ENCODE data around the gene HPS5.

Gene HPS5

GRCh38 chr11:18230859-18231258 lies 91.1 kb downstream of the HPS5 start:
- no peak for DNase-seq

- no peak for DNase-seq
These were observed 92.4 kb downstream of the HPS5 start for GRCh38 chr11:18229501-18229900.

Data from Kasumi-1 (cell line).